Epithelial cell of esophagus (primary cell): ENCODE measurements around the gene TRAPPC6A.
A peak's percentile ranks its signal among the peaks of the same experiment; 100 is the strongest.

ENCODE experiments used
- DNase-seq: peaks from one replicate; pipeline ENCODE4 v3.0.0; 2010; ENCODE audit warnings: low read depth
- H3K4me3 ChIP-seq: 2 replicates; pipeline ENCODE4 v1.5.1; 2011; ENCODE audit warnings: mild to moderate bottlenecking, low read length, control low read depth
- TF ChIP-seq, protein P1 (sequence below): IDR thresholded peaks from 2 replicates; pipeline ENCODE4 v1.5.1; 2011; ENCODE audit warnings: low read depth, mild to moderate bottlenecking, low read length, control low read depth, inconsistent platforms; ENCODE audit not compliant: insufficient read depth; ENCODE audit errors: missing control alignments

Gene TRAPPC6A

DNA sequence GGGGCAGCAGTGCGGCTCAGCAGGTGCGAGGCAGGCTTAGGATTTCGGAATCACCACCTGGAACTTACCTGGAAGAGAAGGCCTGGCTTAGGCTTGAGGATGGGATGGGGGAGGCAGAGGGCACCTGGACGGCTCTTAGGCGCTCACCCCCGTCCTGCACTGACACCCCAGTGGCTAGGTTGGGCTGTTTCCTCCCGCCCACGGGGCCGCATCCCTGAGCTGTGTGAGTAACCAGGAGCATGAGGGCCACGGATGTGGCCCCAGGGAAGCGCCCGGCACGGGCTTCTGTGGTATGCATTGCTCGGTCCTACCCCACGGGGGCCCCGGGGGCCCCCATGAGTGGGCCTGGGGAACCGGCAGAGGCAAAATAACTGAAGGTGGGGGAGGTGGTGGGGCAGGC, 14.9 kb downstream of the TRAPPC6A start:
- DNase-seq: no peak
- no peak overlapping the region for H3K4me3 ChIP-seq
- TF ChIP-seq, protein P1, sequence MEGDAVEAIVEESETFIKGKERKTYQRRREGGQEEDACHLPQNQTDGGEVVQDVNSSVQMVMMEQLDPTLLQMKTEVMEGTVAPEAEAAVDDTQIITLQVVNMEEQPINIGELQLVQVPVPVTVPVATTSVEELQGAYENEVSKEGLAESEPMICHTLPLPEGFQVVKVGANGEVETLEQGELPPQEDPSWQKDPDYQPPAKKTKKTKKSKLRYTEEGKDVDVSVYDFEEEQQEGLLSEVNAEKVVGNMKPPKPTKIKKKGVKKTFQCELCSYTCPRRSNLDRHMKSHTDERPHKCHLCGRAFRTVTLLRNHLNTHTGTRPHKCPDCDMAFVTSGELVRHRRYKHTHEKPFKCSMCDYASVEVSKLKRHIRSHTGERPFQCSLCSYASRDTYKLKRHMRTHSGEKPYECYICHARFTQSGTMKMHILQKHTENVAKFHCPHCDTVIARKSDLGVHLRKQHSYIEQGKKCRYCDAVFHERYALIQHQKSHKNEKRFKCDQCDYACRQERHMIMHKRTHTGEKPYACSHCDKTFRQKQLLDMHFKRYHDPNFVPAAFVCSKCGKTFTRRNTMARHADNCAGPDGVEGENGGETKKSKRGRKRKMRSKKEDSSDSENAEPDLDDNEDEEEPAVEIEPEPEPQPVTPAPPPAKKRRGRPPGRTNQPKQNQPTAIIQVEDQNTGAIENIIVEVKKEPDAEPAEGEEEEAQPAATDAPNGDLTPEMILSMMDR: no peak

DNA sequence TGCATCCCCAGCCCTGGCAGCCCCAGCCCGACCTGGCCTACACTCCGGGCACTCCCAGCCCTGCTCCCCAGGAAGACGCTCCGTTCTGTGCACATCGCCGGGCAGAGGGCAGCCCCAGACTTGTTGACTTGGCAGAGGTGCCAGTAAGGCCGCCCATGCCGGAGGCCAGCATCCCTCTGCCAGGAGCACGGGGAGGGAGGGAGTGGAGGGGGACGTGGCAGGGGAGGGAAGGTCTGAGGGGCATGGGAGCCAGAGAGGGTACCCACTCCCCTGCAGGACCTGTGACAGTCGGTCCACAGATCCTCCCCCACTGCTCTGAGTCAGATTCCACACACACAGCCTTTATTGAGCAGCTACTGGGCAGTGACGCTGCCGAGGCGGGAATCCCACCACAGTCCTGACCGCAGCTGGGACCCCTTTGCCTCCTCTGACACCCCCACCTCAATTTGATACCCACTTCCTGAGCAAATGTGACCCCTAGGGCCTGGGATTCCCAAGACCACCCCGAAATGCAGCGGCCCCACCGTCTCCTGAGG, 15.4 kb downstream of the TRAPPC6A start:
- peak; percentile 83 for DNase-seq
- peak overlapping the region; percentile 19 for H3K4me3 ChIP-seq
- TF ChIP-seq, protein P1: no peak

DNA sequence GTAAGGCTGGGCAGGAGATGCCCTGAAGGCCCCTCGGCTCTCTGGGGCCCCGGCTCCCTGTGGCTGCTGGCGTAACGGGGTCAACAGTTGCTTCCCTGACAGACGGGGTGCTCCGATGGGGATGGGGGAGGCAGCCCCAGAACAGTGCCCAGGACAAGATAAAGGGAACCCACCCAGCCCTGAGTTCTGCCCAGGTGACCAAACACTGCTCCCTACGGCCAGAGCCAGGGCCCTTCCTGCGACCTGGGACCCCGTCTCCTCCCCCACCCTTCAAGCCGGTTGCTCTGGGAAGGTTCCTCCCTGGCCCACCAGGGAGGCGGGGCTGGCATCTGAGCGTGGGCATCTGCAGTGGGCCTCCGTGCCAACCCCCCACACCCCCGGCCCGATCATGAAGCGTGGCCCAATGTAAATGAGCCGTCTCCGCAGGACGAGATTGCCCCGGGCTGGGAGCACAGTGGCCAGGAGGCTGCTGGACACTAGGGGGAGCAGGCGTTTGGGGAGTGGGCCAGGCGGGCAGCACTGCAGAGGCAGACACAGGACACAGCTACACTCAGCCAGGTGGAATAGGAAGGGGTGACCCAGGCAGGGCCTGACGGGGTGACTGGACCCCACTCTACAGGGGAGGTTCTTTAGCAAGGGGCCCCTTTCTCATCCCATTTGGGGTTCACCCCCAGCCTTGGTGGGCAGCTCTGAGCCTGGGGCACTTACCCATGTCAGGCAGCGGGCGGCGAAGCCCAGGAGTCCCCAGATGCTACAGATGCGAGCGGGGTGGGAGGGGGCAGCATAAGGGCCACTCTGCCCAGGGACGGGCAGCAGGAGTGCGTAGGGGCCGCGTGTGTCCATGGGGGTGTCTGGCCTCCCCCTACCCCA, 16.1 kb downstream of the TRAPPC6A start:
- H3K4me3 ChIP-seq: peak overlapping the region; percentile 19
- DNase-seq: no peak
- TF ChIP-seq, protein P1: peak; percentile 31

DNA sequence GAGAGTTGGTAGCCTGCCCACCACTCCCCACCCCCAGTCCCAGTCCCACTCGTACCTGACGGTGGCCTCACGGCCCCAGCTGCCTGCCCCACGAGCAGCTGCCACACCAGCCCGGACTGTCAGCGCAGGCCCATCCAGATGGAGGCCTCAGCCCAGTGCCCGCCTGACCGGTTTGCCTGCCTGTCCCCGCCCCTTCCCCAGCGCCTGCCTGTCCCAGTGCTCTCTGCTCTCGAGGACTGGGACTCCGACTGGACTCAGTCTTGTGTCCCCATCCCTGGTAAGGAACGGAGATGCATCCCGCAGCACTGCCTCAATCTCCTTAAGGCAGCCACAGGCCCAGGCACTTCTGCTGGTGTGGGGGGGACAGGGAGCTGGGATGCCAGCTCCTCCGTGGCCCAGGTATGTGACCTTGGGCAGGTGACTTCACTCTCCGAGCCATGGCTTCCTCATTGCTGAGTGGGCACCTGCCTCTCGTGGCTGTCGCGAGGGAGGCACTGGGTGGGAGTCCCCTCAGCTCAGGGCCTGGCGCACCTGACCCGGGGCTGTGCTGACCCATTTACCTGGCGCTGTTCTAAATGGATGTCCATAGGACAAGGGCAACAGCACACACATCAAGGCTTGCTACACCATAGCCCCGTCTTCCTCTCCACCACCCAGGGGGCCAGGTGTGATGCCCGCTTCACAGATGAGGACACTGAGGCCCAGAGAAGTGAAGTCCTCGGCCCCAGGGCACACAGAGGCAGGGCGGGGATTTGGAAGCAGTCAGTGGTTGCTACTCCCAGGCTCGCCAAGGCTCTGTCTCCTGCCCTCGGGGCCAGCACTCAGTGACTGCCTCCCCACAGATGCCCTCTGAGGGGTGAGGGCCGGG, 16.9 kb downstream of the TRAPPC6A start, which contains the start of gene NKPD1:
Gene NKPD1, minus strand, starts transcription at position 113 of the 868 bp plus-strand sequence. CDS start 832 bp downstream, outside the sequence.
- peak; percentile 76 for DNase-seq
- no peak within 1 kb of the TSS for H3K4me3 ChIP-seq
- TF ChIP-seq, protein P1: no peak

DNA sequence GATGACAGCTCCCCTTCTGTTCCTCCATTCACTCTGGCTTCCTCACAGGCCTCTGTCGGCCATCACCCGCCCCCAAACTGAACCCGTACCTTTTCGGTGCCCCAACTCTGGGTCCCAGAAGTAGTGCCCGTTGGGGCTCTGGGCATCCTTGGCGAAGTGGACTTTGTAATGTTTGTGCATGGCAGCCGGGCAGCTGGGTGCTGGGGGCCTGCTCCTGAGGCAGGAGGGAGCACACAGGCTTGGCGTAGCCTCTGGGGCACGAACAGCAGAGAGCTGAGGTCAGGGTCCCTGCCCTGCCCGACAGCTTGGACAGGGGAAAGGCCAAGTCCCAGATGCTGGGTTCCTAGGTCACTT, 18.1 kb downstream of the TRAPPC6A start:
- H3K4me3 ChIP-seq: no peak overlapping the region
- DNase-seq: no peak
- TF ChIP-seq, protein P1: no peak

DNA sequence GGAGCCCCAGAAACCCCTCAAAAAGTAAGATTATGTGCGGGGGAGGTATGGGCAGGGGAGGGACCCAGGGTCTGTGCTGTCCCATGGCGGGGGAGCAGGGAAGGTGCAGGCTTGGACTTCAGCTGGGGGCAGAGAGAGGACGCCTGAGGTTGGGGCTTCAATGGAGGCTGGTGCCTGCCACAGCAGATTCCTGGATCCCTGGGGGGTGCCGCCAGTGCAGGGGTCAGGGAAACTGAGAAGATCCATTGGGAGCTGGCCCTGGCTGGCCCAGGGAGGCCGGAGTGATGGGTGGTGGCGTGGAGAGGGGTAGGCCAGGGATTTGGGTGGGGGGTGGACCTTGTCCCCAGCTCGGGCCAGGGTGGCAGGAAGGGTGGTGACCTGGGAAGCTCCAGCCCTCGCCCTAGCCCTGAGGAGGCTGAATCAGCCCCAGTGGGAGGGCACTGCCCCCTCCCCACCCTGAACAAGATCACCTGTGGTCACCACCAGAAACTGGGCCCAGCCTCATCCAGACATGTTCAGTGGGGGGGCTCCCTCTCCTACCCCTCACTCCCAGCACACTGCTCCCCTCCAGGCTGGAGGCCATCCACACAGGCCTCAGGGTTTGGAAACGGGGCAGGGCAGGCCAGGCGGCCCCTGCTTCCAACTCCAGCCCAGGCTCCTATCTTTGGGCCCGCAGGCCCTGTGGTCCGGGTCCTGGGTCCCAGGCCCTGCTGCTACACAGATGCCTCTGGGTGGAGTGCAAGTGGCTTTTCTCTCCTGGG, 18.6 kb downstream of the TRAPPC6A start:
- no peak for DNase-seq

More for the DNA sequence above, 18.6 kb downstream of the TRAPPC6A start:
- TF ChIP-seq, protein P1: no peak
- no peak overlapping the region for H3K4me3 ChIP-seq
